Superior temporal gyrus (tissue), 1 donor: ENCODE results near the gene B9D2.
"Not testable (repeated sequence)": the region's sequence is repeated elsewhere in the genome, so short reads cannot be mapped to it uniquely, and the experiment has no call there.

Experiments used
- DNase-seq: peaks from one replicate; pipeline ENCODE4 v3.0.0-alpha.2; 2016; ENCODE audit errors: extremely low spot score

Gene B9D2

DNA sequence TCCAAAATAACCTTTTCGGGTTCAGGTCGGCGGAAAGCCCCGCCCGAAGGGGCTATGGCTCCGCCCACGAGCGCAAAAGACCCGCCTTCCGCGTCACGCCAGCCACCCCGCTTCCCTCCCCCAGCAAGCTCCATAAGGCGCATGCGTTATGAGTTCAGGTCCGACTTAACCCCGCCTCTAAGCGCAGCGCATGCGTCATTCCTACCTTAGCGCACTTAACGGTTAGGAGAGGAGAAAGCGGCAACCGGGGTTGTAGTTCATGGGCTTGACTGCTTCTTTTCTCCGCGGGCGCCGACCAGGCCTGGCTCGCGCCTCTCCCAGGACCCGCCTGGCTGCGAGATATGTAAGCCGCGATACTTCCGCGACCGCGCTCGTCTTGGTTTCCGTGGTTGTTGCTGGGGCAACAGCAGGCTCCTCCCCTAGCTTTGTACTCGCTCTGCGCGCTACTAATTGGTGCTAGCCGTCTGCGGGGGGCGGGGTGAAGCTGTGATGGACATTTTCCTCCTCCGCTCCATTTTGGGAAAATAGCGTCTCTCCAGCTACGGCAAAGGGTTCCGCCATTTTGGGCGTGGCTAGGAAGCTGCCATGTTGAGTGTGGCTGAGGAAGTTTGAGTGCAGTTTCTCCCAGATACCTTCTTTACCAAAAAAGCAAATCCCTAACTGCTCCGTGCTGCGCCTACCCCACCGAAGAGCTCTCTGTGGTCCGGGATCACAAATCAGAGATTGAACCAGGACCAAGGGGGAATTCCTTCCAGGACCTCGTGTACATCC is at the start of gene B9D2:
Gene B9D2, minus strand, starts transcription at position 397 of the 771 bp plus-strand sequence. CDS start 630 bp downstream, outside the sequence.
- DNase-seq, result peak; percentile 99

- DNase-seq, result no peak
These were observed 49.0 kb upstream of the B9D2 start for GRCh38 chr19:41412953-41413352.

GRCh38 chr19:41411968-41412265 is 48.0 kb upstream of the B9D2 start:
- peak; percentile 83 for DNase-seq

DNA sequence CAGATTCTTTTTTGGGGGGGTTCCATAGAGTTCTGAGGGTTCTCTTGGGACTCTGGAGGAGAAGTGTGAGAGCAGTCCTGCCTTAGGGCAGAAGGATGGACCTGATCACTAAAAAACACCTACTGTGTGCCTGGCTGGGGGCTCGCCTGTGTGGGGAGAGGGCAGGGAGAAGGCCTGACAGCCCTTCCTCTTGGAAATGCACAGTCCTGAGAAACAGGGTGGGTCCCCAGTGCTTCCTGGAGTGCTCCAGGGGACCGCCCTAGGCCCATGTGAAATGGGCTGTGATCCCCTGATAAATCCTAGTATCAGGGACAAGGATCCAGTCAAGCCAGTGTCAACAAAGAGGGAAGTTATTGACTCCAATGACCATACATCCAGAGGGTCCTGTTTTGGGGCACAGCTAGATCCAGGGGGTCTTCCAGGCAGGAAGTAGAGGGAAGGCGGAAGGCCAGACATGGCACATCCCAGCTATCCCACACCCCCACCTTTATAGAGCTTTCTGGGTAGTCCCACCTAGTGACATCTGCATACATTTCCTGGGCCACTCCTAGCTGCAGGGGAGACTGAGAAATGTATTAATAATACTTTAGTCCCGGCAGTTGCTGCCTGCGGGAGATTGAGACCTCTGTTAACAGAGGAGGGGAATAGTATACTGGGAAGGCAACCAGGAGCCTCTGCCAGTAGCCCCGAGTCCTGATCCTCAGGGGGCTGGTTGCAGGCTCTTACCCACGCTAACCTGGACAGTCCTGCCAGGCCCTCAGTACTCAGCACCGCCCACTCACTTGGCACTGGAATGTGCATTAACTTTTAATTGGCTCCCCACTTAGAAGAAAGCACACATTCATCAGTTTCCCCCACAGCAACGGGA is 47.4 kb upstream of the B9D2 start:
- no peak for DNase-seq

DNA sequence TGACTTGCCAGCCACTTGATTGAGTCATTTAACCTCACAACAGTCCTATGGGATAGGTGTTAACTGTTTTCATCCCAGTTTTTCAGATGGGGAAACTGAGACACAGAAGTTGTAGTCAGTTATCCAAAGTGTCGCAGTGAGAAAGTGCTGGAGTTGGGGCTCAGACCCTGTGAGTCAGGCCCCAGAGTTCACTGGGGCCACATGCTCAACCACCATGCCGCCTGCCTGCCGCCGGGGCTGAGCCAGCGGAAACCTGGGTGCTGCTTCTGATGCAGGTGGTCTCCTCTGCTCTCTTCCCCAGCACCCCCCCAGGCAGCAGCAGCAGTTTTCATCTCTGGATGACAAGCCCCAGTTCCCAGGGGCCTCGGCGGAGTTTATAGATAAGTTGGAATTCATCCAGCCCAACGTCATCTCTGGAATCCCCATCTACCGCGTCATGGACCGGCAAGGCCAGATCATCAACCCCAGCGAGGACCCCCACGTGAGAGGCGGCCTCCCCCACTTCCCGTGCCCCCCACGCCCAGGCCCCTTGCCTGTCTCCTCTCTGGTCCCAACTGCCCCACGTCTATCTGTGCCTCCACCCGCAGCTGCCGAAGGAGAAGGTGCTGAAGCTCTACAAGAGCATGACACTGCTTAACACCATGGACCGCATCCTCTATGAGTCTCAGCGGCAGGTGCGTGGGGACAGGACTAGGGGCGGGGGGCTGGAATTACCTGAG is 46.5 kb upstream of the B9D2 start:
- DNase-seq, result no peak

DNA sequence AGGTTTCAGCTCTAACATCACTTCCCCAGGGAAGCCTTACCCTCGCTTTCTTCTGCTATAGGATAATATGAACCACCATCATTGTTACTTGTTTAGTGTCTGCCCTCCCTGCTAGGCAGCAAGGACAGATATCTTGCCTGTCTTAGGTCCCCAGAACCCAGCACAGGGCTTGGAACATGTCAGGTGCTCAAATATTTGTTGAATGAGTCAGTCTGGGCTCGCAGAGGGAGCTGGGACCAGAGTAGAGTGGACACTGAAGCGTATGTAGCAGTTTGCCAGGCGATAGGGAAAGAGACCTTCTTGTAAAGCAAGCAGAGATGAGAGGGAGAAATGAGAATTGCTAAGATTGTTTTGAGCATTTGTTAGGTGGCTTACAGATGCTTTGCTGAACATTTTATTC is 45.3 kb upstream of the B9D2 start:
- no peak for DNase-seq

DNA sequence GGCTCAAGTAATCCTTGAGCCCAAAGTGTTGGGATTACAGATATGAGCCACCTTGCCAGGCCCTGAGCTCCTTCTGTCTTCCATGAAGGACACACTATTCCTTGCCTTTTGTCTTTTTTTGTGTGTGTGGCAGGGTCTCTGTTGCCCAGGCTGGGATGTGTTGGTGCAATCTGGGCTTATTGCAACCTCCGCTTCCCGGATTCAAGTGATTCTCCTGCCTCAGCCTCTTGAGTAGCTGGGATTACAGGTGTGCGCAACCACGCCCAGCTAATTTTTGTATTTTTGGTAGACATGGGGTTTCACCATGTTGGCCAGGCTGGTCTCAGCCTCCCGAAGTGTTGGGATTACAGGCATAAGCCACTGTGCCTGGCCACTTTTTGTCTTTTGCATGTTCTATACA is 44.9 kb upstream of the B9D2 start:
- not testable (repeated sequence) for DNase-seq

GRCh38 chr19:41408256-41408655 is 44.3 kb upstream of the B9D2 start:
- DNase-seq, result no peak

DNA sequence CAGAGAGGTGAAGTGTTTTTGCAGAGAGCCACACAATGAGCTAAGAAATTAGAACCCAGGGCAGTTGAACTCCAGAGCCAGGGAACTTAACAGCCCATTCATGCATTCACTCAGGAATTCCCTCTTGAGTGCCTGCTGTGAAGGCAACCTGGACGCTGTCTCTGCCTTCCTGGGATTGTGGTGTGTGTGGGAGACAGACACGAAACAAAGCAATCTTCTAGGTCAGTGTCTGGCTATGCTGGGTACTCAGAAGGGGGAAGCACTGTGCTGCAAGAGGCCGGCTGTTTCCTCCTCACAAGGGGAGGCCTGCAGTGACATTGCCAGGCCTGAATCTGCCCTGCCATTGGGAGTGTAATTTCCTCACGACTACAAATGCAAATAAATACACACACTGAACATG is 43.3 kb upstream of the B9D2 start:
- DNase-seq, result no peak

GRCh38 chr19:41405776-41406175 is 41.8 kb upstream of the B9D2 start:
- no peak for DNase-seq

DNA sequence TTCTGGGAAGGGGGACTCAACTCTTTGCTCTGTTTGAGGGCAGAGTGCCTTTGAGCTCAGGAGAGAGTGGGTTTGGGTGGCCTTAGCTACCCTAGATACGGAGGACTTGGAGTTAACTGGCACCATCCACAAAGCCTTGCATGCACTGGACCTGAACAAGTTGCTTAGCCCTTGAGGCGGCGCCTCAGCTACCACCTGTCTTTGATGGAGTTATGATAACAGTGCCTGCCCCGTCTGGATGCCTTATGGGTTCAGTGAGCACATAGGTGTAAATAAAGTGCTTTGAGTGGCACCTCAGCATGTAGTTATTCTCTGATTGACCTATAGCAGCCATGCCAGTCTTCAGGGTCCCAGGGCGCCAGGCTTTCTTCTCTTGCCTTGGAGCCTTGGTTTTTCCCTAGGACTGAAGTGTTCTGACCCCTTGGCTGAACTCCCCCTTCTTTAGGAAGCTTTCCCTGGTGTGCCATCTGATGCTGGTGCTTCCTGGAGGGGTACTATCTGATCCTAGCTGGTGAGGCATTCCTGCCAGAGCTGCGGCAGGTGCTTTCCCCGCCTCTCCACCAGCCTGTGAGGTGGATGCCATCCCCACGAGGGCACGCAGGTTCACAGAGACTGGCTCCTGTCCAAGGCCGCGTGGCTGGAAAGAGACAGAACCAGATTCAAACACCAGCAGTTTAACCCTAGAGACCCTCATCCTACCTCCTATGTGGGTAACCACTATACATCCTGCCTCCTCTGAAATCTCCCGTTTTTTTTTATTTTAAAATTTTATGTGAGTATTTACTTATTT is 39.4 kb upstream of the B9D2 start:
- no peak for DNase-seq

DNA sequence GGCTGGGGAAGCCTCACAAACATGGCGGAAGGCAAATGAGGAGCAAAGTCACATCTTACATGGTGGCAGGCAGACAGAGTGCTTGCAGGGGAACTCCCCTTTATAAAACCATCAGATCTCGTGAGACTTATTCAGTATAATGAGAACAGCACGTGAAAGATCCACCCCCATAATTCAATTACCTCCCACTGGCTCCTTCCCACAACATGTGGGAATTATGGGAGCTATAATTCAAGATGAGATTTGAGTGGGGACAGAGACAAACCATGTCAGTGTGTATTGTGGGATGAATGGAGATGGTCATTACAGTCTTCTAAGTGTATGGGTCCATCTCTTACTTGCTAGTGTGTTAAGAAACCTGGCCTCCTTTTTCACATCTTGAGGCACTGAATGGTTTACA is 38.1 kb upstream of the B9D2 start:
- no peak for DNase-seq

GRCh38 chr19:41401483-41401882 is 37.5 kb upstream of the B9D2 start:
- DNase-seq, result no peak

DNA sequence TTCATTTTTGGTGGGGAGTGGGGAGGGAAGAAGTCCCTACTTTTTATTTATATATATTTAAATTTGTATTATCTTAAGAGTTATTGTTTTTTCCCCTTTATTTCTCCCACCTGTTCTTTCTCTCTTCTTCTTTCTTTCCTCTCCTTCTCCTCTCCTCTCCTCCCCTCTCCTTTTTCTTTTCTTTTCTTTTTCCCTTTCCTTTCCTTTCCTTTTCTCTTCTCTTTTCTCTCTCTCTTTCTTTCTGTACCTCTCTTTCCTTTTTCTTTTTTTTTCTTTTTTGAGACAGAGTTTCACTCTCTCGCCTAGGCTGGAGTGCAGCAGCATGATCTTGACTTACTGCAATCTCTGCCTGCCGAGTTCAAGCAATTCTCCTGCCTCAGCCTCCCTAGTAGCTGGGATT is 35.6 kb upstream of the B9D2 start:
- DNase-seq, result no peak

DNA sequence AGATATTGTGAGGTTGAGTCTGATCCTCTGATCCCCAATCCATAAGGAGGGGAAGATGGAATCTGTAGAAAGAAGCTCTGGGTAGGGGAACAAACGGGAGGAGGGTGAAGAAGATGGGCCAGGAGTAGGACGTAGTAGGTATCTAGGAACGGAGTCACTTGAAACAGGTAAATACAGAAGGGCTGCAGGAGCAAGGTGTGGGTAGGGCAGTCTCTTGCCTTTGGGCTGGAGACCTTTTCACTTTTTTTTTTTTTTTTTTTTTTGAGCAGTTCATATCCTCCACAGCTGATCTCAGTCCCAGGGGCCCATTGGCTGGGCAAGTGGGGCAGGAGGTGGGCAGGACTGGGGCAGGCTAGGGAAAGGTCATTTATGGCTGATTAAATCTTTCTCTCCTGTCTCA is 35.1 kb upstream of the B9D2 start:
- DNase-seq, result no peak

DNA sequence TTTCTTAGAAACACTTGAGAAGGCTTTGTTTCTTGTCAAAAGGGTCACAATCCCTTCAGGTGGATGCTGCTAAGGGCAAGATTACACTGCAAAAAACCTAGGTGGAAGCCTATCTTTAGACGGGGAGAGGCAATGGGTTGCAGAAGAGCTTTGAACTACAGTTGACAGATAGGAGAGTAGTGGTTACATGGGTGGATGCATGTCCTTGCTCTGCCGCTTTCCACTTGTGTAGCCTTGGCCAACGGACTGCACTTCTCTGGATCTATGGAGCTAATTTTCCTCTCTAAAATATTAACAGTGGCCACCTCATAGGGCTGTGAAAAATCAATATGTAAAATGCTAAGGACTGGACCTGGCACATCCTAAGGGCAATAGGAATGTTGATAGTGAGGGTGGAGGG is 34.6 kb upstream of the B9D2 start:
- DNase-seq, result no peak

DNA sequence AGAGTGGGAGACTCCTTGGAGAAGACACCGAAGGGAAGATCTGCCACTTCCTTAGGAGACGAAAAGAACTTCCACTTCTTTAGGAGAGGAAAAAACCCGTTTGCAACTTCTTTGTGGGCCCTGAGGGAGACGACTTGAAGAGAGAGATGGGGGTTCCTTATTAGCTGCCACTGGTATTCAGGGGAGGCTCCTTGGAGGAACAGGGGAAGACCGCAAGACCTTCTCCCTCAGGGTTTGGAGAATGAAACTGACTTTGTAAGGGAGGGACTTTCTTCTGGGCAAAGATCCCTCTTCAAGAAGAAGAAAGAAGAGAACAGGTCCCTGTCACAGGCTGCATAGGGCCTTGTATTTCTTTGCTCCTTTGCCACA is 34.1 kb upstream of the B9D2 start:
- no peak for DNase-seq

DNA sequence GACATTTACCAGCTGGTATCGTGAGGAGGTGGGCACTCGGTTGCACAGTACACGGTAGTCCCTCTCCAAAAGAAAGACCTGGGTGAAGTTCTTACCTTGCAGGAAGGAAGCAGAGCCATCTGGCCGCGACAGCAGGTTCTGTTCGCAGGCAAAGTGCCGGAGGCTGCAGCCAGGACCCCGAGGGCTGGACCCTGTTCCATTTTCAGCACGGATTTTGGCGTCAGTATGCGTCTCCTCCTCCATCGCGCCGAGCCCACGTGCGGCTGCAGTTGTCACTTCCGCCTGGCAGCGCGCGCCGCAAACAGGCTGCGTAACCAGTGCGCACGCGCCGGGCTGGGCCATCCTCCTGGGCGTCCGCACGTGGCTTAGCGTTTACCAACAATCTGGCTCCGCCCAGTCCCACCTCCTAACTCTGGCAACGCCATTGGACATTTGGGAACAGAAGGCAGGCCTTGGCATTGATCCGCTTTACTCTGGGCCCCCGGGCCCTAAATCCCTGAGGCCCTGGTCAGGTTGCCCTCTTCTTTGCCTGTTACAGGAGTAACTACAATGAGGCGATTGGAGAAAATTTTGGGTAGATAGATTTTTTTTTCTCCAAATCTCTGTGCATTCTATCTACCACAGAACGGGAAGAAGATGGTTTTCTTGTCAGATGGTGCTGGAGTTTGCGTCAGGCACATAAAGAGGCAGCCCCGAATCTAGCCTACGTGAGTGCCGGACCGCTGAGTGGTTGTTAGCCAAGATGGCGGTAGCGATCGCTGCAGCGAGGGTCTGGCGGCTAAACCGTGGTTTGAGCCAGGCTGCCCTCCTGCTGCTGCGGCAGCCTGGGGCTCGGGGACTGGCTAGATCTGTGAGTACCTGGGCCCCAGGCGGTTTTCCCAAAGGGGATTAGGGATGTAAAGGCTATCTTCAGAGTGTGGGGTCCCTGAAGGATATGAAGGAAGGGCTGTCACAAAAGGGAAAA is 33.4 kb upstream of the B9D2 start, which contains the start of the genes BCKDHA and EXOSC5:
Gene BCKDHA, plus strand, starts transcription at position 733 of the 964 bp plus-strand sequence. Its CDS starts 10 bp downstream, at position 743.
Gene EXOSC5, minus strand, starts transcription at position 274 of the 964 bp plus-strand sequence. Its CDS starts 31 bp downstream, at position 243.
- DNase-seq, result peak; percentile 100

- no peak for DNase-seq
These were observed 31.4 kb upstream of the B9D2 start for GRCh38 chr19:41395355-41395754.

DNA sequence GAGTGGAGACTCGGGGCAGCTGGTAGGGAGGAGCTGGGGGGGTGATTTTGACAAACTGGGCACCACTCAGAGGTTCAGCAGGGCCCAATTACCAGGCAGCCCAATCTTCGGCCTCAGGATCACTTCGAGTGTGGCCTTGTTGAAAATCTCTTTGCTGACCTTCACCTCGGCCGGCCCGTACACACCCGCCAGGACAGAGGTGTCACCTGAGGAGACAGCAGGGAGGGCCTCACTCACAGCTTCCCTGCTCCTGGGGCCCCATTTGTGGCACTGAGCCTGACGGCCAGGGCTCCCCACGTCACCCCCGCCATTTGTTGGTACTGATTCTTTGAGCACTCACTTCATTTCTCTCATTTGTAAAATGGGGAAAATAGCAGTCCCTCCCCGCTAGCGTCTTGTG is 28.8 kb upstream of the B9D2 start:
- no peak for DNase-seq
